COR-L47 (cell line): ENCODE results near the gene KDM4C.
"Not testable (repeated sequence)": the region's sequence is repeated elsewhere in the genome, so short reads cannot be mapped to it uniquely, and the experiment has no call there.

Experiments
- DNase-seq: peaks from one replicate; lab custom pipeline; 2025; lab: John Stamatoyannopoulos, UW

Gene KDM4C

DNA sequence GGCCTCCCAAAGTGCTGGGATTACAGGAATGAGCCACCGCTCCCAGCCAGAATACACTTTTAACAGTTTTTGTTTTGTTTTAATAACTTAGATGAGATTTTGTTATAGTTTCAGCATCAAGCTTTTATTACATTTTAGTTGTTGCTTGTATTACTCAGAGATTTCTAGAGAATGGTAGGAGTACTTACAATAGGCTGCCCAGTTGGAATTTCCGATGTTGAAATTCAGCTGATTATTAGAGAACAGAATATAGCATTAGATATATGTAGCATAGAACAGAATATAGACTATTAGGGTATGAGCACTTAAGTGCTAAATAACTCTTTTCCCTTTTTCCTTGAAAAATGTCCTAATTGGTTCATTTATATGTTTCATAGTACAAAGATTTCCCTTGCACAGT lies 6.2 kb downstream of the KDM4C start:
- DNase-seq, result no peak

DNA sequence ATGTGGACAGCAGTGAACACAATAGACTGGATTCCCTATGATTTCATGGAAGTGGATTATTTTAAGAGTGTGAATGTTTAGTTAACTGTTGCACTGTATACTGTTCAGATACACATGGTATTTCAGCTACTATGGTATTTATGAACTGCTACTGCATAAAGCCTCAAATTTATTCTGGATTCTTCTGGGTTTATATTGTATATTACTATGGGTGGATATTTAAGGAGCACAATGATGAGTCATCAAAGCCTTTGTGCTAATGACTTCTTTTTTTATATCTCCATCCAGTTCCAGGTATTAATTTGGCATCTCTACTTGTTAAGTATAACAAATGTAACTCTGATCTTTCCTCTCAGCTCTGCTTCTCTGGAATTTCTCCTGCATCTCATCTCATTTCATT lies 6.8 kb downstream of the KDM4C start:
- no peak for DNase-seq

DNA sequence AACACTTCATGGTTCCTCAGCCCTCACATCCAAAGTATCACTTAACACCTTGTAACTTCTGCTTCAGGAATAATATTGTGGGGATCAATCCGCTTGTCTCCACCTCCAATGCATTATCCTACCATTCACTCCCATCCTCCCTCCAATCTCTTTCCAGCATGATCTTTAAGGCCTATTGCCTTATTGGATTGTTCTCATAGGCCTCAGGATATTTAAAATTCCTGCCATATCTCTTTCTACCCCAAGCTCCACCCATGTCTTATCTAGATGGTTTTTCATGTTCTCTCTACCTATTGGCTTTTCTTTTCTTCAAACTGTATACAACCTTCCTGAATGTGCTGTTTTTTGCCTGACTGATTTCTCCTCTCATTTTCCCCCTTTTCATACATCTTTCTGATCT lies 7.2 kb downstream of the KDM4C start:
- DNase-seq, result no peak

DNA sequence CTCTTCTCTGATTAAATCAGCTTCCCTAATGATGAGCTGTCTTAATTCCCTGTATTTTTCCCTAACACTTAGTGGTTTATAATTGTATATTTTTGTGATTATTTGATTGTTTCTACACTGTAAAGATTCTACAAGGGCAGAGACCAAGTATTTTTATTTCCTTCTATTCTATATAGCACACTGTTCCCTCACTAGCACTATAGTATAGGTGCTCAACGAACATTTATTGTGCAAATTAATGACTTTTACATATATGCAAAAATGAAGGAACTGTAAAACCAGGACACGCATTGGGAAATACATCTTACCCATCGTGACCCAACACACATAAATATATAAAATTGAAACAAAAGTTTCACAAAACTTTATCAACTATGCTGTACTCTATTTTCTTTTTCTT lies 7.6 kb downstream of the KDM4C start:
- DNase-seq, result no peak

DNA sequence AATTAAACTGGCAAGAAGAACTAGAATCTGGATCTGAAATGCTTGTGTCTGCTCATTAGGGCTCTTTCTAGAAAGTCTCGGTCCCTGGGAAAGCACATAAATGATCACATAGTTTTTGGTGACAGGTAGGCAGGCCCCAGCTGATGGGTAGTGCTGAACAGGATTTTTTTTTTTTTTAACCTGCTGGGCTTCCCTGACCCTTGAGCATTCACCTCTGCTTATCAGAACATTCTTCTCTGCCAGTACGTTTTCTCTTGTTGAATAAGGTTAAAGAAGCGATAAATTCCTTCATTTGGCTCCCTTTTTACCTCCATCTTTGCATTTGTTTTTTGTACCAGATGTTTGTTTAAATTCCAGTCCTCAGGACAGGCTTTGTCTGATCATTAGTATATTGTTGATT lies 8.8 kb downstream of the KDM4C start:
- no peak for DNase-seq

DNA sequence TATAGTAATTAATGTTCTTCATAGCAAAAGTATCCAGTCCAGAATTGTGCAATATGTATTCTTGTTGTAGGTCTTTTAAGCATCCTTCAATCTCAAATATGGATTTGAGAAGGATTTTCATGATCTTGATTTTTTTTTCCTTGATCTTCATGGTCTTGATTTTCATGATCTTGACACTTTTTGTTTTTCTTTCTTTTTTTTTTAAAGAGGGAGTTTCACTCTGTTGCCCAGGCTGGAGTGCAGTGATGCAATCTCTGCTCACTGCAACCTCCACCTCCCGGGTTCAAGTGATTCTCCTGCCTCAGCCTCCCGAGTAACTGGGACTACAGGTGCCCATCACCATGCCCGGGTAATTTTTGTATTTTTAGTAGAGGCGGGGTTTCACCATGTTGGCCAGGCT lies 10.8 kb downstream of the KDM4C start:
- not testable (repeated sequence) for DNase-seq

DNA sequence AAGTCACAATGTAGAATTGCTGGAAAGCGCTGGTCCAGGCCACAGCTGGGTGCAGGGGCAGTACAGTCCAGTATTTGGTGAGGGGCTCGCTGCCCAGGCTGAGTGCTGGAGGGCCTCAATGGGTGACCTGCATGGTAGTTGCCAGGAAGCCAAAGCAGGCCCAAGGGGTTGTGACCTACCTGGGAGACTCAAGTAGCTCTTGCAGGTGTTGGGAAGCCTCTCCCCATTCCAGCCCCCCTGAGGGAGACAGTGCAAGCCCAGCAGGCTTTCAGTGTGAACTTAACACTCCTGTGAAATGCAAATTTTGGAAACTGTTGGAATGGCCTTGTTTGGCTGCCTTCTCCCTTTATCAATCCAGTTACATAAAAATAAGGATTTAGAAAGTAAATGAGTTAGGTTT lies 13.9 kb downstream of the KDM4C start:
- no peak for DNase-seq

DNA sequence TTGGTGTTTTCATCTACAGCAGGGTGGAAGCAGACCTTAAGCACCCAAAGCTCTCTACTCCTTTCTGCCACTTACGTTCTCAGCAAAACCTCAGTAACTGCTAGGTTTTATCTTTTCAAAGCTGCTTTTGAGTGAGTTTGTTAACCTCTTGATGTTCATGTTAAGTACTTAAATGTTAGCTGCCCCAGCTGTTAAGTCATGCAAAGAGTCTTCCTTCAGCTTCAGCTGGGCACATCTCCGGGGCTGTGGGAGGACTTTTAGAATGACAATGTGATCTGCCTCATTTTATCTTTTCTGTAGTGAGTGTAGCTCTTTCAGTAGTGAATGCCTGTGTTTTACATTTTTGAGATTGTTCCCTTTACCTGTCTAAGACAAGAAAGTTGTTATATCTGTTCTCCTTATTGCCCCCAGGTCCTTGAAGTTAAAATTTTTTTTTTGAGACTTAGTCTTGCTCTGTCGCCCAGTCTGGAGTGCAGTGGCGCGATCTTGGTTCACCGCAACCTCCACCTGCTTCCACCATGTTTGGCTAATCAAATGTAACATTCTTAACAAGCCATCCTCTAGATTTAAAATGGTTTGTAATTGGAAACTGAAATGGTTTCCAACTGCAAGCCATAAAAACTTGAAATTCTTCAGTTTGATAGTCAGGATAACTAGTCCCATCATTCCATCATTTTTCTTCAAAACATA lies 19.6 kb downstream of the KDM4C start:
- DNase-seq, result no peak

DNA sequence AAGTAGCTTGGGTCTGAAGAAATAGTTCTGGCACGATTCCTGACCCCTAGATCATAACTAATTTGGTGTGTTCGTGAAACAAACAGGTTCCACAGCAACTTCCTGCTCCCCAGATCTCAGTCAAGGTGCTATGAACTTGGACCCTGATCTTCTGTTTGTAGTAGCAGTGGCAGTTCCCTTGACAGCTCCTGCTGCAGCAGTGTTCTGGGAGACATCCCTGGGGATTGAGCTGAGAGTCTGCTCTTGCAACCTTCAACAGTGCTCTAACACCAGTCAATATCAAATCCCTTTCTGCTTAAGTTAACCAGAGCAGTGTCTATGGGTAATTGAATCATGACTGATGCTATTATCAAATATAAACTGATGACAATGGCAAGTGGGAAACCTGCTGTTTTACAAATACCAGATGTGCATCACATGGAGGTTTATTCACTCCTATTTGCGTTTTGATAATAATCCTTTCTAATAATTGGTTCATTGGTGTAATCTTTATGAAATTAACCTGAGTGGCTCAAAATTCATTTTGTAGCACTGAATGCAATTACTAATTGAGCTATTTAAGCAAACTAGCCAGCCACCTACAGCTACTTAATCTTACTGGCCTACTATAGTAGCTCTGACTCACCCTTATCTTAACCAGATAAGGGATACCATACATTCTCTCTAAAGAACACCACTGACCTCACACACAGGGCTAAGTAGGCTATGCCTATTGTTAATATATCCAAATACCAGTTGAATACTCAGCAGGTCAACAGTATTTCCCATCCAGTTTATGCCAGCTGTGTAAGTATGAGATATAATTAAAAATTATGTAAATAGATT lies 21.9 kb downstream of the KDM4C start:
- DNase-seq, result peak; percentile 9

DNA sequence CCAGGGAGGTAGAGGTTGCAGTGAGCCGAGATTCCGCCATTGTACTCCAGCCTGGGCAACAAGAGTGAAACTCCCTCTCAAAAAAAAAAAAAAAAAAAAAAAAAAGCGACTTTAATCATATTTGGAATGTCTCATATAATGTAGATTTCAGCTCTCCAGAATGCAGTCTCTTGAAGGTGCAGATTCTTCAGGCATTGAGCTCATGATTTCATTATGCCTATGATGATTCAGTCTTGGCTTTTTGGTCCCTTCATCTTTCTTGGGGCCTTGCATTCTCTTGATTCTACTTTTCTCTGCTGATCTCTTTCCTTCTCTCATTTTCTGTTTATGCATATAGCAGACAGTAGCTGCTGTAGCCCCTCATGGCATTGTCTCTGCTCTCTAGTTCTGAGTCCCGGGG lies 22.9 kb downstream of the KDM4C start:
- DNase-seq, result no peak

DNA sequence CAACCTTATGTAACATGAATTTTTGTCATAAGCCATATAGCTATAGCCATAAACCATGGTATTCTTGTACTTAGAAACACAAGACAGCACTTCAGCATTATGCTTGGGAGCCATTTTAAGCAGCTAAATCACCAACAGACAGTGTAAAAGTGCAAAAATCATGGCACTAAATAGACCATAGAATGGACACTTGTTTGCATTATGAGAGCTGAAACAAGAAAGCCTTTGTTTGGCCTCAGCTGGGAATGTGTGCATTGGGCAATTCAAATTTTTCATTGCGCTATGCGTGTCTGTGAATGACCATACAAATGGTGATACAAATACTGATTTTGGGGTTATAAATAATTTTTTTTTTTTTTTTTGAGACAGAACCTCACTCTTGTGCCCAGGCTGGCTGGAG lies 23.7 kb downstream of the KDM4C start:
- no peak for DNase-seq

DNA sequence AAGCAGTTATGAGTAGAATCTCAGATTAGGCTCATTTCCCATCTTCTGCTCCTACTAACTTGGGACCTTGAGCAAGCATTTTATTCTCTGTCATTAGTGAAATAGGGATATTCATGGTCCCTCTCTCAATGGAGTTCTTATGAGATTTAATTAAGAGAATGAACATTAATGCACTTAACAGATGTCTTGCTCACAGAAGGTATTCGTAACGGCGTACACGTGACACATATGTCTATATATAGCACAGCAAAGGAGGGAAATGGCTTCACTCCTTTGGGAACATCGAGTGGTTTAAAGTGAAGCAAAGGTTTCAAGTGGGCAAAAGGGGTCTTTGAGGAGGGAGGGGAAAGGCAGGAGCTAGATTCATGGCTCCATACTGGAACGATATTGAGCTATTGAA lies 24.6 kb downstream of the KDM4C start:
- DNase-seq, result no peak

DNA sequence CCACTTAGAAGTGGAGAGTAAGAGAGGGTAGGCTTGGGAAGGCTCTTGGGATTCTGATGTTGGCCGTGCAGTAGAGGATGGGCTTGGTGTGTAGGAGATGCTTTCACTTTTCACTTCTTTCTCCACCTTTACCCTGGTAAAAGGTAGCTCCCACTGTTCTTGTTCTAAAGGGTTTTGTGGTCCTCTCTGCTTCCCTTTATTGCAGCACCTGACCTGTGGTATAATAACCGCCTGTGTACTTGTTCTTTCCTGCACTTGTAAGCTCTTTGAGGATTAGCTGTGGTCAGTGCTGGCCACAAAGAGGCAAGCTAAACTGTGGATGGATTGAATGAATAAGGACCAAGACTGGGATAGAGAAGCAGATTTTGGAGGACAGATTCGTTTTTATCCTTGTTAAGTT lies 25.2 kb downstream of the KDM4C start:
- DNase-seq, result no peak

DNA sequence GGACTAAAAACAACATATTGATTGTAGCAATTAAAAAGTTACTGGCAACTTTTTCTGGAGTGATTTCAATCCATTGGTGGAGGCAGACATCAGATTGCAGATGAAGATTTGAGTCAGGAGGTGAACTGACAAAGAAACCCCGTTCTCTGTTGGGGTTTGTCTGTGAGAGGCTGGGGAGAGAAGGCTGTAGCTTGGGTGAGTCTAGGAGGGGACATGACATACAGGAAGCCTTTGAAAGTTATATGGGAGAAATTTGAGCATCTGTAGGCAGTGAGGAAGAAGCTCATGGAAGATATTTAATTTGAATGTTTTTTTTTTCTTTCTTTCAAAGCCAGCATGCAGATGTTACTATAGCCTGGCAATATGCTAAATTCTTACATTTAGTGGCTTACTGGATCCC lies 26.0 kb downstream of the KDM4C start:
- DNase-seq, result no peak

DNA sequence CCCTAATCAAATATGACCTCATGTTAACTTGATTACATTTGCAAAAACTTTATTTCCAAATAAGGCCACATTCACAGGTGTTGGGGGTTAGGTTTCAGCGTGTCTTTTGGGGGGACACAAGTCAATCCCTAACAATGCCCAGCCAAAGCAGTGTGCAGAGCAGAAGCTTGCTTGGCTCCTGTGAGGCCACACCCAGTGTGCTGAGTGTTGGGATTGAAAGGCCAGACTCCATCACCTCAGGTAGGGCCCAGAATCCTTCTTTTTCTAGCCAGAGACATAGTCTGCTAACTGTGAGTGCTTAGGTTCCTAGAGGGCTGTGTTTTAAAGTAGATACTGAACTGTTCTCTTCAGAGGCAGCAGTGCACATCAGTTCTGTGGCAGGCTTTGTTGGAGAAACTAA lies 27.9 kb downstream of the KDM4C start:
- DNase-seq, result no peak

DNA sequence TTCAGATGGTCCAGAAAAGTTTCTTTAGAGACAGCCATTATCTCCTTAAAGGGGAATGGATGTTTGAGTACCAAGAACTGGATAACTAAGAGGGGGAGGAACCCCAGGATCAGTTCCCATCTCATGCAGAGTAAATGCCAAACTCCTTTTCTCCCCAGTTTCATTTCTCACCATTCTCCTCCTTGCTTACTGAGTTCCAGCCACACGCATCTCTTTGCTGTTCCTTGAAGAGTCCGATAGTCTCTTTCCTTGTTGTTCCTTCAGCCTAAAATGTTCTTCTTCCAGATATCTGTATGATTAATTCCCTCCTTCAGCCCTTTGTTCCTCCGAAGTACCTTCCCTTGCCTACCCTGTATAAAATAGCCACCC lies 30.0 kb downstream of the KDM4C start:
- DNase-seq, result no peak

DNA sequence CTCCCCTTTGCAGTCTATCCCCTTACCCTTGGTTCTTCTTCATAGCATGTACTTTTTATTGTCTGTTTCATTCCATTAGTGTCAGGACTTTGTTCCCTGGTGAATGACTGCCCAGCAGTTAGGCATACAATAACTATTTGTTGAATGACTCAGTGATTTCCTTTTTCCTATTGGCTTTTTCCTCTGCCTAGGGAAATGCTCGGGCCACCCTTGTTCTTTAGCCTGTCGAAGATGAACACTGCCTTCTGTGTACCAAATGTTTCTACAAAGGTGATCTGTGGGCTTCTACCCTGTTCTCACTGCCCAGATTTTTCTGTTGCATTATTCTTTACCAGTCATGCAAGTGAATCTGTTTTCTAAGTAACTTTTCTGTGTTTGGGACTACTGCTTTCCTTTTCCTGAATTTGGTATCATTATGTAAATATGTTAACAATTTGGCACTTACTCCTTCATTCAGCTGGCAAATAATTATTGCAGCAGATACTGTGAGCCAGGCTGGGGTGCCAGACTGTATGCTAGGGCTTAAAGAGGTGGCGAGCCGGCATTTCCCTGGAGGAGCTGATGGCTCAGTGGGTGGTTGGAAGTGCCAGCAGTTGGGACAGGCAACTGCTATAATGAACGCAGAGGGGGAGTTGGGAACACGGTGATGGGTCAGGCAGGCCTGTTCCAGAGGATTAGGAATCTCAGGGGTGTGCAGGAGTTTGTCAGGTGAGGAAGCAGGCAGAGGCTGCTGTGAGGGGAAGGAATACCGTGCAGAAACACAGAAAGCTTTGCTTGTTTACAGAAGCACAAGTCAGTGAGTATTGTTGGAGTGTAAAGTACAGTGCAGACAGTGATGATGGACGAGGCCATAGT lies 30.6 kb downstream of the KDM4C start:
- no peak for DNase-seq

DNA sequence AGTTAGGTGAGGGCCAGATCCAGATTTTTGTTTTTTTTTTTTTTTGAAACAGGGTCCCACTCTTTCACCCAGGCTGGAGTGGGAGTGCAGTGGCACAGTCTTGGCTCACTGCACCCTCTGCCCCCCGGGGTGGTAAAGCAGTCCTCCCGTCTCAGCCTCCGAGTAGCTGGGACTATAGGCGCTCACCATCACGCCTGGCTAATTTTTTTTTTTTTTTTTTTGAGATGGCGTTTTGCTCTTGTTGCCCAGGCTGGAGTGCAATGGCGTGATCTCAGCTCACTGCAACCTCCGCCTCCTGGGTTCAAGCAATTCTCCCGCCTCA lies 31.2 kb downstream of the KDM4C start:
- not testable (repeated sequence) for DNase-seq

DNA sequence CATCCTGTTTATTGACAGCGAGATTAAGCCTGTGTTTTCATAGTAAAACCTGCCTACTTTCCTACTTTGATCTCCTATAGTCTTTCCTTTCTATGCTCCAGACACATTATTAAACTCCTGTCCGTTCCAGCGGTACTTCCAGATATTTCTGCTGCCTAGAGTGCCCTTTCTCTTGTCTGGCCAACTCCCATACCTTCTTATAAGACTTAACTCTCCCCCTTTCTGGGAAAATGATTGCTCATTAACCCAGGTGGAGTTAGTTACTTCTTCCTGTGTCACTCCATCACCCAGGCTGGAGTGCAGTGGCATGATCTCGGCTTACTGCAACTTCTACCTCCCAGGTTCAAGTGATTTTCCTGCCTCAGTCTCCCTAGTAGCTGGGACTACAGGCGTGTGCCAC lies 33.1 kb downstream of the KDM4C start:
- DNase-seq, result no peak

DNA sequence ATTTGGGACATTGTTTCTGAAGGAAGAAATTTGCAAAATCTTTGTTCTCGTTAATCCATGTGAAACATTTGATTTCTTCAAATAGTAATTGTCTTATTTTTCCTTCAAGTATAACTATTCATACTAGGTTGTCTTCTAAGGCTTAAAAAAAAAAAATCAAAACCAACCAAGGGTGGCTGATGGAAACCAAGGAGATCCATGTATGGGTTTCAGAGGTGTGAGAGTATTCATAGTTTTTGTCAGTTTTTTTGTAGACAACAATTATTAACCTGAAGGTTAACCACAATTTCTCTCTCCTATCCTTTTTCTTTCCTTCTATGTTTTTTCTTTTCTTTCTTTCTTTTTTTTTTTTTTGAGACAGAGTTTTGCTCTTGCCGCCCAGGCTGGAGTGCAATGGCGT lies 35.4 kb downstream of the KDM4C start:
- no peak for DNase-seq

DNA sequence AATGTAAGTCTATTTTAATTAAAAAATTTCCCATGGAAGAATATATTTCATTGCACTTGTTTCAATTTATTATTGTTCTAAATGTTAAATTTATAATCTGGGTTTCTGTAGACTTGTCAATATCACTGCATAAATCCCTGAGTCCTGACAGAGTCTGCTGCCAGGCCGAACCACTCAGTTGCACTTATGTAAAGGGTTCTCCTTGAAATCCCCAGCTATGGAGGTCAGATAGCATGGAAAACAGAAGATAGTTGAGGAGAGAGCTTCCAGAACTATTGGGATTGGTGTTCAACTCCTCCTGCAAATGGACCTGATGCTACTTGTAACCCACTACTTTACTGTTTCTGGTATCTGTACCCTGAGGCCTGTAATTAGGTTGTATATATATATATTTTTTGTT lies 37.2 kb downstream of the KDM4C start:
- DNase-seq, result no peak

DNA sequence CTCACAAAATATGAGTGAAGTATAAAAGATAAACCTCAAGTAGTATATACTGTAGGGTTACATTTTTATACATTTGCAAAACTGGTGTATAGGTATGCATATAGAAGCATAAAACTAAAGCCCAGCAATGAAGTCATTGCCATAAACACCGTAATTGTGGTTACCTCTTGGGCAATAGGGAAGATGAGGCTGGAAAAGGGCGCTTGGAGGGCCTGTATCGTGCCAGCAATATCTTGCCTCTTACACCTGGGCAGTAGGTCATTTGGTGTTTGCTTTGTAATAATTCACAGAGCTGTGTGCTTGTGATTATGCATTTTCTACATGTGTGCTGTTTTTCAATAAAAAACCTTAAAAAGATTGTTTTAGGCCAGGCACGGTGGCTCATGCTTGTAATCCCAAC lies 45.2 kb downstream of the KDM4C start:
- DNase-seq, result no peak

DNA sequence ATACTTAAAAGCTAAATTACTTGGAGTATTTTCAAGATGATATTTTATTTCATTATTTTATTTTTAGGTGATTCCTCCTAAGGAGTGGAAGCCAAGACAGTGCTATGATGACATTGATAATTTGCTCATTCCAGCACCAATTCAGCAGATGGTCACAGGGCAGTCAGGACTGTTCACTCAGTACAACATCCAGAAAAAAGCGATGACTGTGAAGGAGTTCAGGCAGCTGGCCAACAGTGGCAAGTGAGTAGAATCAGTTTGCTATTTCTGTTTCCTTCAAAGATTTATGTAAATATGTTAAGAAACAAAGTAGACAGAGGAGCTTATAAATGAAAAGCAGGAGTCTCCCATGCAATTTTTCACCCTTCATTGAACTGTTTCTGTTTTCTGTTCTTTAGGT lies 47.8 kb downstream of the KDM4C start:
- DNase-seq, result no peak
